ENCODE results near the gene ERGIC2. TPM values are rescaled to one million over a fixed set of nuclear protein-coding genes. Genes with fewer than 3 reads are reported as not detected.

The ERGIC2 gene
- polyA plus RNA-seq, 3 donors, result 5.9 to 59.0 (median 52.7) TPM

DNA sequence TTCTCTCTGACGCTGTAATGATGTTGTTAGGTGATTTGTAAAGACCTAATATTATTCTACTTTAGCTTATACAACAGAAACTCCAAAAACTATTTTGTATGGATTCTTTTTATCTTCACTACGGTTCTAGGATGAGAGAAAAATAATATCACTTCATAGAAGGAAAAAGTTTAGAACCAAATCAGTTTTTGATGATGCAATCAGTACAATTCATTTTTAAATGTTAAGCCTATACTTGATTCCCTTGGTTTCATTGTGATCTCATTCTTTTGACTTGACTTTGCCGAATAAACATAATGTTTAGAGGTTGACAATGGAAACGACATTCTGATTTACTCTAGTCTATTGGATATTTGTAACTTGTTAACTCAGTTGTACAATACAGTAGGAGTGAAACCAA is 24.6 kb upstream of the ERGIC2 start:
- WGBS (ENCODE audit: insufficient coverage), result no CpG with 5 or more reads among the region's 4 CpGs
- no peak overlapping the region for H3K4me2 ChIP-seq (replicated peaks; ENCODE audit: extremely low read depth, low read length, poor library complexity, severe bottlenecking)
- H4K20me1 ChIP-seq (ENCODE audit: insufficient read depth, low read length), result no peaks in the 10 kb centered on the region
- peaks cover 0 to 17% (median 1%) of the 10 kb centered on the region in 7 donors for H3K9me3 Mint-ChIP-seq
- peaks cover 7 to 9% (median 8%) of the 10 kb centered on the region in 3 donors for H3K27me3 Mint-ChIP-seq (ENCODE audit: low read depth in 3 of 3)
- H3K27me3 ChIP-seq (ENCODE audit: control insufficient read depth in 2 of 2, insufficient read depth in 2 of 2, low read length in 2 of 2), result no peaks in the 10 kb centered on the region
- TF ChIP-seq, protein P1, sequence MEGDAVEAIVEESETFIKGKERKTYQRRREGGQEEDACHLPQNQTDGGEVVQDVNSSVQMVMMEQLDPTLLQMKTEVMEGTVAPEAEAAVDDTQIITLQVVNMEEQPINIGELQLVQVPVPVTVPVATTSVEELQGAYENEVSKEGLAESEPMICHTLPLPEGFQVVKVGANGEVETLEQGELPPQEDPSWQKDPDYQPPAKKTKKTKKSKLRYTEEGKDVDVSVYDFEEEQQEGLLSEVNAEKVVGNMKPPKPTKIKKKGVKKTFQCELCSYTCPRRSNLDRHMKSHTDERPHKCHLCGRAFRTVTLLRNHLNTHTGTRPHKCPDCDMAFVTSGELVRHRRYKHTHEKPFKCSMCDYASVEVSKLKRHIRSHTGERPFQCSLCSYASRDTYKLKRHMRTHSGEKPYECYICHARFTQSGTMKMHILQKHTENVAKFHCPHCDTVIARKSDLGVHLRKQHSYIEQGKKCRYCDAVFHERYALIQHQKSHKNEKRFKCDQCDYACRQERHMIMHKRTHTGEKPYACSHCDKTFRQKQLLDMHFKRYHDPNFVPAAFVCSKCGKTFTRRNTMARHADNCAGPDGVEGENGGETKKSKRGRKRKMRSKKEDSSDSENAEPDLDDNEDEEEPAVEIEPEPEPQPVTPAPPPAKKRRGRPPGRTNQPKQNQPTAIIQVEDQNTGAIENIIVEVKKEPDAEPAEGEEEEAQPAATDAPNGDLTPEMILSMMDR (IDR thresholded peaks at IDR 0.05), result no peak
- H3K4me1 ChIP-seq (ENCODE audit: control insufficient read depth in 1 of 2, insufficient read depth in 2 of 2, low read length in 2 of 2), result no peaks in the 10 kb centered on the region
- no peaks in the 10 kb centered on the region for H3K36me3 Mint-ChIP-seq
- H3K9me3 ChIP-seq (replicated peaks in 1 of 2; ENCODE audit: control insufficient read depth in 1 of 2, insufficient read depth in 1 of 2, low read length in 2 of 2), result no peaks in the 10 kb centered on the region
- H3K79me2 ChIP-seq (ENCODE audit: insufficient read depth, low read length), result no peaks in the 10 kb centered on the region
- H3K36me3 ChIP-seq (replicated peaks in 1 of 2; ENCODE audit: control insufficient read depth in 1 of 2, insufficient read depth in 2 of 2, low read length in 2 of 2), result no peaks in the 10 kb centered on the region
- no peak overlapping the region for H3K4me3 ChIP-seq (replicated peaks in 1 of 3; ENCODE audit: low read depth in 2 of 3, low read length in 3 of 3)
- no peak overlapping the region for H3K4me3 Mint-ChIP-seq
- H2AFZ ChIP-seq (ENCODE audit: insufficient read depth, low read depth, low read length, poor library complexity, severe bottlenecking), result no peak overlapping the region
- H3K27ac ChIP-seq (ENCODE audit: low read depth in 1 of 2, low read length in 2 of 2), result no peak overlapping the region
- no peaks in the 10 kb centered on the region for H3K4me1 Mint-ChIP-seq
- DNase-seq, result no peak
- no peak overlapping the region for H3K9ac ChIP-seq (ENCODE audit: insufficient read depth, low read length, poor library complexity, severe bottlenecking)
- intact Hi-C loops (cut with micrococcal nuclease), result no loop called here
- no peak overlapping the region for H3K27ac Mint-ChIP-seq

DNA sequence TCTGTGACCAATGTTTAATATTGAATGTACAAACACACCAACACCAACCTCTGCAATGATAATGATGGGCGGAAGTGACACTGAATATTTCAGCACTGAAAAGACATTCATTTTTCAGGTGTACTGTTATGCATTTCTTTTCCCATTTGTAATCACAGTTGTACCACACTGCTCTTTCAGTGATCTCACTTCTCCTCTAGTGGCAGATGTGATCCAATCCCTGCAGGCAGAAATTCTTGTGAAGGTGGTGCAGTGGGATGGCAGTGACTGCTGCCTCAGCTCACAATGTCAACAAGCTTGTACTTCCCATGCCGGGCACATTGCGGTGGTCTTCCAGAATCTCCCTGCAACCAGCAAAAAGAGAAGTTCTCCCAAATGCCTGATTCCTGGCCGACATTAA is 23.0 kb upstream of the ERGIC2 start:
- intact Hi-C loops (cut with micrococcal nuclease), result no loop called here
- Histone ChIP-seq H3K27ac (ENCODE audit: low read depth in 1 of 2, low read length in 2 of 2) (no peak overlapping the region), H2AFZ (ENCODE audit: insufficient read depth, low read depth, low read length, poor library complexity, severe bottlenecking) (no peak overlapping the region), H3K9me3 (replicated peaks in 1 of 2; ENCODE audit: control insufficient read depth in 1 of 2, insufficient read depth in 1 of 2, low read length in 2 of 2) (no peaks in the 10 kb centered on the region), H3K4me2 (replicated peaks; ENCODE audit: extremely low read depth, low read length, poor library complexity, severe bottlenecking) (no peak overlapping the region), H3K9ac (ENCODE audit: insufficient read depth, low read length, poor library complexity, severe bottlenecking) (no peak overlapping the region), H3K4me3 (replicated peaks in 1 of 3; ENCODE audit: low read depth in 2 of 3, low read length in 3 of 3) (no peak overlapping the region), H3K79me2 (ENCODE audit: insufficient read depth, low read length) (no peaks in the 10 kb centered on the region), H3K36me3 (replicated peaks in 1 of 2; ENCODE audit: control insufficient read depth in 1 of 2, insufficient read depth in 2 of 2, low read length in 2 of 2) (no peaks in the 10 kb centered on the region), H3K4me1 (ENCODE audit: control insufficient read depth in 1 of 2, insufficient read depth in 2 of 2, low read length in 2 of 2) (no peaks in the 10 kb centered on the region), H4K20me1 (ENCODE audit: insufficient read depth, low read length) (no peaks in the 10 kb centered on the region), H3K27me3 (ENCODE audit: control insufficient read depth in 2 of 2, insufficient read depth in 2 of 2, low read length in 2 of 2) (peaks cover 0 to 1% of the 10 kb centered on the region in 2 donors)
- Mint-ChIP-seq H3K27me3 (ENCODE audit: low read depth in 3 of 3) (peaks cover 7 to 9% (median 8%) of the 10 kb centered on the region in 3 donors), H3K36me3 (no peaks in the 10 kb centered on the region), H3K9me3 (peaks cover 0 to 9% (median 0%) of the 10 kb centered on the region in 7 donors), H3K27ac (no peak overlapping the region), H3K4me1 (no peaks in the 10 kb centered on the region), H3K4me3 (no peak overlapping the region)
- TF ChIP-seq, protein P1 (IDR thresholded peaks at IDR 0.05), result no peak
- 59% methylated on average over 3 of the region's 4 CpGs for WGBS (ENCODE audit: insufficient coverage)
- DNase-seq, result no peak

All from CD14-positive monocyte (primary cell).